ENCODE measurements around the gene LGALSL. TPM values are rescaled to one million over a fixed set of nuclear protein-coding genes. Genes with fewer than 3 reads are reported as not detected.
"Not testable (repeated sequence)": the region's sequence is repeated elsewhere in the genome, so short reads cannot be mapped to it uniquely, and the experiment has no call there.

LGALSL gene
- total and polyA plus RNA-seq, 4 experiments from 2014 or later, result 0.26 to 0.63 (median 0.29) TPM; not detected in 1

DNA sequence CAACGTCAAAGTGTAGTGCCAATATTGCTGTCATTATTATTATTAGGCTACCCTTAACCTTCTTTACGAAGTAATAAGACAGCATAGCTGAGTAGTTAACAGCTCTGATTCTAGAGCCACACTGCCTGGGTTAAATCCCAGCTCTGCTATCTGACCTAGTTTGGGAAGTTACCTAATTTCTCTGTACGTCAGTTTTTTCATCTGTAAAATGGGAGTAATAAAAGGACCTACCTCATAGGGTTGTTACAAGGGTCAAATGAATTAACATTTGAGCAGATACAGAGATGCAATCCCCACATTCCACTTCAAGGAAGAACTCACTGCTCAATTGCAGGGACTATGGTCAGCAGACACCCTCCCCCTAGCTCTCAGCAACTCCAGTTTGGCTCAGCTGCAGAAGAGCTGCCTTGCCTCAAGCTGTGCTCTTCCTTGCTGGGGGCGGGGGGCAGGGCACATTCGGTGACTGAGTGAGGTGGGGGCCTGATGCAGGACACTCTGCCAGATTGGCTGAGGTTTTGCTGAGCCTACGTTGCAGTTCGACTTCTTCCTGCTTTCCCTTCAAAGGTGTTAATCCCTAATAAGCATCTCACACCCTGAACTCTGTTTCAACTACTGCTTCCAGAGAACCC, 11.0 kb upstream of the LGALSL start:
- Histone ChIP-seq H3K4me3 (ENCODE audit: low read length in 2 of 2) (no peak overlapping the region), H3K27me3 (ENCODE audit: insufficient read depth, low read length) (no peaks in the 10 kb centered on the region), H3K36me3 (ENCODE audit: insufficient read depth, low read length) (no peaks in the 10 kb centered on the region), H3K27ac (ENCODE audit: low read depth, low read length) (no peak overlapping the region), H3K4me1 (ENCODE audit: insufficient read depth, low read length) (no peaks in the 10 kb centered on the region), H3K9me3 (ENCODE audit: control insufficient read depth in 1 of 2, low read length in 2 of 2) (no peaks in the 10 kb centered on the region)
- Mint-ChIP-seq H3K27ac (no peak overlapping the region), H3K4me3 (no peak overlapping the region), H3K4me1 (no peaks in the 10 kb centered on the region), H3K9me3 (no peaks in the 10 kb centered on the region), H3K27me3 (peaks cover 17 to 35% of the 10 kb centered on the region in 2 donors), H3K36me3 (peaks cover 0 to 4% of the 10 kb centered on the region in 2 donors)
- POLR2A ChIA-PET (ENCODE audit: partially characterized antibody), result no interaction called here
- intact Hi-C loops (cut with micrococcal nuclease), result no loop called here
- no peak for DNase-seq
- CTCF ChIA-PET (ENCODE audit: partially characterized antibody), result no interaction called here

DNA sequence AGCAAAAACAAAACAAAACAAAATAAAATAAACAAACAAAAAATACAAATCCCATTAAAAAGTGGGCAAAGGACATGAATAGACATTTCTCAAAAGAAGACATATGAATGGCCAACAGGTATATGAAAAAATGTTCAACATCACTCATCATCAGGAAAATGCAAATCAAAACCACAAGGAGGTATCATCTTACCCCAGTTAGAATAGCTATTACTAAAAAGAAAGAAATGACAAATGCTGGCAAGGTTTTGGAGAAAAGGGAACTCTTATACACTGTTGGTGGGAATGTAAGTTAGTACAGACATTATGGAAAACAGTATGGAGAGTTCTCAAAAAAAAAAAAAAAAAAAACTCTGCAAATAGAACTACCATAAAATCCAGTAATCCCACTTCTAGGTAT, 8.0 kb upstream of the LGALSL start:
- POLR2A ChIA-PET (ENCODE audit: partially characterized antibody), result interaction anchor here (1.0 kb wide), 1 partner anchor 20 kb away, joined by 3 read pairs; no protein-coding TSS in a partner anchor
- H3K36me3 ChIP-seq (ENCODE audit: insufficient read depth, low read length); H3K4me3 Mint-ChIP-seq; H3K4me1 Mint-ChIP-seq; H3K4me3 ChIP-seq (ENCODE audit: low read length in 2 of 2); intact Hi-C loops (cut with micrococcal nuclease); H3K9me3 Mint-ChIP-seq; DNase-seq; H3K9me3 ChIP-seq (ENCODE audit: control insufficient read depth in 1 of 2, low read length in 2 of 2); H3K27me3 ChIP-seq (ENCODE audit: insufficient read depth, low read length); CTCF ChIA-PET (ENCODE audit: partially characterized antibody); H3K27ac Mint-ChIP-seq; H3K27ac ChIP-seq (ENCODE audit: low read depth, low read length); H3K36me3 Mint-ChIP-seq; H3K4me1 ChIP-seq (ENCODE audit: insufficient read depth, low read length): not testable (repeated sequence)
- peaks cover 7 to 21% of the 10 kb centered on the region in 2 donors for H3K27me3 Mint-ChIP-seq

DNA sequence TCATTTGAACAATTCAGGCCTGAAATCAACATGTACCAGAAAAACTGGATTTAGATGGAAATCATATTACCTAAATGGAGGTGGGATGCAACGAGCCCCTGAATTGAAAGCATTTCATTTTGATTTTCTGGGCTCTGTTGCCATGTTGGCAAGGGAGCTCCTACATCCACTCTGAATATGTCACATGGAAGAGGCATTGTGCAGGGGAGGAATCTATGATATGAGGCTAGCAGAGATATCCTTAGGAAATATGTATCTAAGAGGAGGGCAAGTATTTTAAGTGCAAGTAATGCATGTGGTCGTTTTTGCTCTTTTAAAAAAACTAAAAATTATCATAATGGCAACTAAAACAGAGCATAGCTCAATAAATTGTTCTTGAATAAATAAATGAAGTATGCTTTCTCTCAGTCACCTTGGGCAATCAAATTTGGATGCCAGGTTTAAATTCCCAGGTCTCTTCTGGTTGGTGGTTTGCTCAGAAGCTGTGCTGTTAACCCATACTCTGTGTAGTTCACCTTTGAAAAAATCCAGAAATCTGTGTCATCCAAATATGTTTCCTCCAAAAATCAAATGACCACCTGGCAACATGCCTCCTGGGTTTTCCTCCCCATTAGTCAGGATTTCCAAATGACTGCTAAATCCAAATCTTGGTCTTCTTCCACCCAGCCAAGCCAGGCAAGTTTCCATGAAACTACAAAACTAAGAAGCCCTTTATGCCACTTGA, 6.5 kb upstream of the LGALSL start:
- Mint-ChIP-seq H3K27me3 (peaks cover 2 to 20% of the 10 kb centered on the region in 2 donors), H3K4me1 (no peaks in the 10 kb centered on the region), H3K9me3 (no peaks in the 10 kb centered on the region), H3K27ac (no peak overlapping the region), H3K4me3 (no peak overlapping the region), H3K36me3 (no peaks in the 10 kb centered on the region)
- H3K4me1 ChIP-seq (ENCODE audit: insufficient read depth, low read length), result no peaks in the 10 kb centered on the region
- H3K27ac ChIP-seq (ENCODE audit: low read depth, low read length), result no peak overlapping the region
- DNase-seq, result no peak
- intact Hi-C loops (cut with micrococcal nuclease), result no loop called here
- no peak overlapping the region for H3K4me3 ChIP-seq (ENCODE audit: low read length in 2 of 2)
- POLR2A ChIA-PET (ENCODE audit: partially characterized antibody), result no interaction called here
- H3K27me3 ChIP-seq (ENCODE audit: insufficient read depth, low read length), result no peaks in the 10 kb centered on the region
- H3K36me3 ChIP-seq (ENCODE audit: insufficient read depth, low read length), result no peaks in the 10 kb centered on the region
- CTCF ChIA-PET (ENCODE audit: partially characterized antibody), result no interaction called here
- H3K9me3 ChIP-seq (ENCODE audit: control insufficient read depth in 1 of 2, low read length in 2 of 2), result no peaks in the 10 kb centered on the region

DNA sequence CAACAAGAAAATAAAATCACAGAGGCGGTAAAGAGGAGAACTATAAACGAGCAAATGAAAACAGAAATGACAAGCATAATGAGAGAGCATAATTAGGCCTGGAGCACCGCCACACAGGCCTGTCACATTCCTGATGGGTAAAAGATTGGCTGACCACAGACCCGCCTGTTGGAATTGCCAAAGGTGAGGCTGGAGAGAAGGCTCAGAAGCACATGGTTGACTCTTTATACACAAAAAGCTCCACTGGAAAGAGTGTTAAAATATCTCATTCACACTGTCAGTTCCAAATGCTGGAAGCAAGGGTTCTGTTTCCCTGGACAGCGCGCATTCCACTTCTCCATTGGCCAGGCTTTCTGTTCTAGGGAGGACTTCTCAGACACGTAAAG, 5.9 kb upstream of the LGALSL start:
- H3K27me3 Mint-ChIP-seq, result peaks cover 1 to 18% of the 10 kb centered on the region in 2 donors
- Histone ChIP-seq H3K27me3 (ENCODE audit: insufficient read depth, low read length) (no peaks in the 10 kb centered on the region), H3K36me3 (ENCODE audit: insufficient read depth, low read length) (no peaks in the 10 kb centered on the region), H3K9me3 (ENCODE audit: control insufficient read depth in 1 of 2, low read length in 2 of 2) (no peaks in the 10 kb centered on the region), H3K4me1 (ENCODE audit: insufficient read depth, low read length) (no peaks in the 10 kb centered on the region), H3K27ac (ENCODE audit: low read depth, low read length) (no peak overlapping the region), H3K4me3 (ENCODE audit: low read length in 2 of 2) (no peak overlapping the region)
- intact Hi-C loops (cut with micrococcal nuclease), result no loop called here
- H3K4me3 Mint-ChIP-seq, result no peak overlapping the region
- no peak overlapping the region for H3K27ac Mint-ChIP-seq
- ChIA-PET CTCF (ENCODE audit: partially characterized antibody) (interaction anchor here (0.7 kb wide), 1 partner anchor 603 kb away, joined by 3 read pairs; no protein-coding TSS in a partner anchor), POLR2A (ENCODE audit: partially characterized antibody) (no interaction called here)
- H3K36me3 Mint-ChIP-seq, result no peaks in the 10 kb centered on the region
- no peaks in the 10 kb centered on the region for H3K9me3 Mint-ChIP-seq
- no peaks in the 10 kb centered on the region for H3K4me1 Mint-ChIP-seq
- DNase-seq, result no peak

DNA sequence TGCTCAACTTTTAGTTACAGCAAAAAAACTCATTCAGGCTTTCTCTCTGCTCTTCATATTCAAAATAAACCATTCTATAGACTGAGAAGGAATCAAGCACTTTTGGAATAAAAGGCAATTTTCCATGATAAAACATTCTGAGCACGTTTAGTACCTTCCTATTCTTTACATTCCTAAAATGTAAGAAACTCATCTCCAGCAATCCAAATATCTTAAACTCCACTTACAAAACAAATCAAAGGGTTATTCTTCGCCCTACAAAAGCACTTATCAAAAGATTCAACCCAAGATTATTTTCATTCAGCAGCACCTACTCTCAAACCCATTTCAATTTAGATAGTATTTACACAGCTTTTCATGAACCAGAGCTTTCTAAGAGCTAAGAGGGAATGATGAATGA, 2.9 kb upstream of the LGALSL start:
- H3K9me3 Mint-ChIP-seq, result no peaks in the 10 kb centered on the region
- no peak overlapping the region for H3K27ac Mint-ChIP-seq
- peaks cover 0 to 1% of the 10 kb centered on the region in 2 donors for H3K36me3 Mint-ChIP-seq
- H3K36me3 ChIP-seq (ENCODE audit: insufficient read depth, low read length), result no peaks in the 10 kb centered on the region
- no peak overlapping the region for H3K27ac ChIP-seq (ENCODE audit: low read depth, low read length)
- H3K9me3 ChIP-seq (ENCODE audit: control insufficient read depth in 1 of 2, low read length in 2 of 2), result no peaks in the 10 kb centered on the region
- peaks cover 4 to 13% (median 5%) of the 10 kb centered on the region in 4 donors for H3K4me1 Mint-ChIP-seq
- H3K4me1 ChIP-seq (ENCODE audit: insufficient read depth, low read length), result peaks cover 9% of the 10 kb centered on the region
- intact Hi-C loops (cut with micrococcal nuclease), result no loop called here
- no peak overlapping the region for H3K4me3 Mint-ChIP-seq
- no peak for DNase-seq
- H3K27me3 ChIP-seq (ENCODE audit: insufficient read depth, low read length), result no peaks in the 10 kb centered on the region
- H3K4me3 ChIP-seq (ENCODE audit: low read length in 2 of 2), result no peak overlapping the region
- ChIA-PET CTCF (ENCODE audit: partially characterized antibody) (interaction anchor here (1.8 kb wide), 1 partner anchor 37 kb away, joined by 6 read pairs; no protein-coding TSS in a partner anchor), POLR2A (ENCODE audit: partially characterized antibody) (no interaction called here)
- peaks cover 0 to 9% of the 10 kb centered on the region in 2 donors for H3K27me3 Mint-ChIP-seq

DNA sequence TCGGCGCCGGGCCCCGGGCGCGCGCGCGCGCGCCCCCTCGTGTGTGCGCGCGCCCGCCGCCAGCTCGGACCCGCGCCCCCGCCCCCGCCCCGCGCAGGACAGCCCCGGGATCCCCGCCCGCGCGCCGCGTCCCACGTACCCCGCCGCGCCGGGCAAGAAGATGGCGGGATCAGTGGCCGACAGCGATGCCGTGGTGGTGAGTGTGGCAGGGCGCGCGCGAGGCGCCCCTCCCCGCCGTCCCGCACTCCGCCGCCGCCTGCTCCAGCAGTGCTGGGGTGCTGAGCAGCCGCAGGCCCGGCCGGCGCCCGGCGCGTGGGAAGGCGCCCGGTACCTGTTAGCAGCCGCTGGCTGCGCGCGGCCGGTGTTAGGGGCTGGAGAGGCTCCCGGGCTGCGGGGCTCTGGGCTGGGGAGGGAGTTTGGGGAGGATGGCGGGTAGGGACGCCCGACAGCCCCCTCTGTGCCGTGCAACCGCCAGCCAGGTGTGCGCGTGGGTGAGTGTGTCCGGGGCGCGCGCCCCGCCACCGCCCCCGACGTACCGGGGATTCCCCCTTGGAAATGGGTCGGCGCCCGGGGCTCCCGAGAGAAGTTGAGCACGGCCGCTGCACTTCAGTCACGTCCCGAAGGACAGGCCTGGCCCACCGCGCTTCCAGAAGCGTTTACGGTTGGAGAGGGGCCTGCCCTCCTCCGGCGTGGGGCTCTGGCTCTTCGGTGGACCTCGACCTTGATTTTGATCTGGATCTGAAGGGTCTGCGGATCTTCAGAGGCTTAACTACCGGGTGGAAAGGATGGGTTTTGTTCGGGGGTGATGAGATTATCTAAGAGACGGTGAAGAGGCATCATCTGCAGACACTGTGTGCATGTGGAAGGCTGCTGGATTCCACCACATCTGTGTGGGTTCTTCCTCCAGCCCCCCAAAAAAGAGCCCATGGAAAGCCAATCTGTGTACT, 697 bp downstream of the LGALSL start:
- H3K4me3 Mint-ChIP-seq, result peak overlapping the region; percentile 74 to 88 (median 81)
- Histone ChIP-seq H3K4me1 (ENCODE audit: insufficient read depth, low read length) (peaks cover 9% of the 10 kb centered on the region), H3K4me3 (ENCODE audit: low read length in 2 of 2) (peak overlapping the region in 1 of 2 donors; percentile 38), H3K36me3 (ENCODE audit: insufficient read depth, low read length) (no peaks in the 10 kb centered on the region), H3K27ac (ENCODE audit: low read depth, low read length) (no peak overlapping the region), H3K9me3 (ENCODE audit: control insufficient read depth in 1 of 2, low read length in 2 of 2) (no peaks in the 10 kb centered on the region), H3K27me3 (ENCODE audit: insufficient read depth, low read length) (no peaks in the 10 kb centered on the region)
- no peaks in the 10 kb centered on the region for H3K9me3 Mint-ChIP-seq
- peaks cover 0 to 1% of the 10 kb centered on the region in 2 donors for H3K36me3 Mint-ChIP-seq
- H3K27me3 Mint-ChIP-seq, result peaks cover 0 to 5% of the 10 kb centered on the region in 2 donors
- peak overlapping the region in 2 of 7 donors; percentile 41 to 53 for H3K27ac Mint-ChIP-seq
- ChIA-PET POLR2A (ENCODE audit: partially characterized antibody) (no interaction called here), CTCF (ENCODE audit: partially characterized antibody) (interaction anchor here (3.1 kb wide), 1 partner anchor 124 kb away, joined by 12 read pairs; no protein-coding TSS in a partner anchor)
- intact Hi-C loops (cut with micrococcal nuclease), result no loop called here
- H3K4me1 Mint-ChIP-seq, result peaks cover 4 to 13% (median 5%) of the 10 kb centered on the region in 4 donors
- DNase-seq, result peak; percentile 36 to 50 (median 46)

DNA sequence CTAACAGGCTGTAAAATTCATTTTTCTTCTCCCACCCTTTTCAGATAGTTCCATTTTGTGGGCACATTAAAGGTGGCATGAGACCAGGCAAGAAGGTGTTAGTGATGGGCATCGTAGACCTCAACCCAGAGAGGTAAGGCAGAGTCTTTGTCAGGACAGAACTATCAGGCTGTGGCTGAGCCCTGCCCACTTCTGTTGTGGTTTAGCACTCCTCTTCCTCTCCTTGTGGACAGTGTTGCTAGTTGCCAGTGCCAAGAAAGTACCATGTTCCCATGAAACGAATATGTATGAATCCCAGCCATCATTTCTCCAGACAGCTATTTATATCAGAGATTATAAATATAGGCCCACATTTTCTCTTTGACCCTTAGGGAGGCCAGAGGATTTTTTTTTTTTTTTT, 1.6 kb downstream of the LGALSL start:
- no peaks in the 10 kb centered on the region for H3K36me3 ChIP-seq (ENCODE audit: insufficient read depth, low read length)
- Mint-ChIP-seq H3K27ac (peak overlapping the region in 1 of 7 donors; percentile 14), H3K4me1 (peaks cover 4 to 13% (median 5%) of the 10 kb centered on the region in 4 donors), H3K4me3 (peak overlapping the region; percentile 74 to 88 (median 81)), H3K27me3 (peaks cover 0 to 5% of the 10 kb centered on the region in 2 donors), H3K9me3 (no peaks in the 10 kb centered on the region), H3K36me3 (peaks cover 0 to 1% of the 10 kb centered on the region in 2 donors)
- no peaks in the 10 kb centered on the region for H3K27me3 ChIP-seq (ENCODE audit: insufficient read depth, low read length)
- no peak overlapping the region for H3K4me3 ChIP-seq (ENCODE audit: low read length in 2 of 2)
- DNase-seq, result no peak
- intact Hi-C loops (cut with micrococcal nuclease), result no loop called here
- POLR2A ChIA-PET (ENCODE audit: partially characterized antibody), result no interaction called here
- CTCF ChIA-PET (ENCODE audit: partially characterized antibody), result interaction anchor here (1.3 to 3.1 kb wide), 2 partner anchors 33 to 125 kb away, joined by 6 to 12 read pairs; no protein-coding TSS in a partner anchor
- peaks cover 9% of the 10 kb centered on the region for H3K4me1 ChIP-seq (ENCODE audit: insufficient read depth, low read length)
- no peaks in the 10 kb centered on the region for H3K9me3 ChIP-seq (ENCODE audit: control insufficient read depth in 1 of 2, low read length in 2 of 2)
- no peak overlapping the region for H3K27ac ChIP-seq (ENCODE audit: low read depth, low read length)
